ENCODE data around the gene ZNF423.
A peak's percentile ranks its signal among the peaks of the same experiment; 100 is the strongest.

The ZNF423 gene

GRCh38 chr16:49499869-49500610, 355.9 kb downstream of the ZNF423 start:
- DNase-seq, result no peak

GRCh38 chr16:49499414-49499785, 356.5 kb downstream of the ZNF423 start:
- DNase-seq, result no peak

DNA sequence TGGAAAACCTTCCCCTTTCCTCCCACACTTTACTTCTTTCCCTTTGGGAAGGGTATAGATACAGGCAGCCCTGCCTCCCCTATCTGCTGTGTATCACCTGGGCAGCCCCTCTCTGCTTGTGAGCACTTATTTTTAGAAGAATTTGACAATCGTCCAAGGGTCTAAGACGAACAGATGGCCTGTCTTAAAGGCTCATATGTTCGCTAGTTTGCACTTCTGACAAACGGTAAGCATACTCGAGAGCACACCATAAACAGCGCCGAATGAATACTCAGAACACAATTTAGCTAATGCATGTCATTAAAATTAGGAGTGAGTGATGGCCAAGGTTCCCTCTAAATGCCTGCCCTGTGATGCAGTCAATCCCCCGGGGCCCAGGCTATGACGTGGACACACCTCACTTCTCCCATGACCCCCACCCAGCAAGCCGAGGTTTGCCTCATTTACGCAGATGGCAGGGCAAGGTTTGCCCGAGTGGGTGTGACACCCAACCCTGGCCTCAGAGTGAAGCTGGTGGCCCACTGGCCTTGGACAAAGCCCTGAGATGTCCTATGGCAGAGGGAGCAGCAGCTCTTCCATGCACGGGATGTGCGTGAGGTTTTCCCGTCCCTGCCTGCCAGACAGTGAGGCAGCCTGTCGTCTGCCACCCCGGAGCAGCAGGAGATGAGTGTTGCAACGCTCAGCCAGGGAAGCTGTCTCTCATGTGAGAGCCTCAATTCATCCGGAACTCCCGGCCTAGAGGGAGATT, 357.1 kb downstream of the ZNF423 start:
- no peak for DNase-seq

DNA sequence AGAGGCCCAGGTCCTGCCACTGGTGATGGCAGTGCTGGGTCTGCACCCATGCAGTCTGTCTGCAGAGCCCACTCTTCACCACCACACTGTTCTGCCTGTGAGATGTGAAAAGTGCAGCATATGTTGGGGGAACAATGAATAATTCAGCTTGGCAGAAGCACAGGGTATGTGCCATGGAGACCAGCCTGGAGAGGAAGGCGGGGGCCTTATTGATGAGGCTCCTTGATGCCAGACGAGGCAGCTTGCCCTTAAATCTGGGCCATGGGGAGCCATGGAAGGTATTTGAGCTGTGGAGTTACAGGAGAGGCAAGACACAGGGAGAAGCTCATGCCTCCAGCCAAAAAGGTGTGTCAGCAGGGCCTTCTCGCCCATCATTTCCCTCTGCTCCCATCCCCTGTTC, 357.6 kb downstream of the ZNF423 start:
- no peak for DNase-seq

GRCh38 chr16:49497466-49497865, 358.4 kb downstream of the ZNF423 start:
- DNase-seq, result no peak

GRCh38 chr16:49496656-49497055, 359.3 kb downstream of the ZNF423 start:
- no peak for DNase-seq

GRCh38 chr16:49495596-49496355, 360.1 kb downstream of the ZNF423 start:
- no peak for DNase-seq

DNA sequence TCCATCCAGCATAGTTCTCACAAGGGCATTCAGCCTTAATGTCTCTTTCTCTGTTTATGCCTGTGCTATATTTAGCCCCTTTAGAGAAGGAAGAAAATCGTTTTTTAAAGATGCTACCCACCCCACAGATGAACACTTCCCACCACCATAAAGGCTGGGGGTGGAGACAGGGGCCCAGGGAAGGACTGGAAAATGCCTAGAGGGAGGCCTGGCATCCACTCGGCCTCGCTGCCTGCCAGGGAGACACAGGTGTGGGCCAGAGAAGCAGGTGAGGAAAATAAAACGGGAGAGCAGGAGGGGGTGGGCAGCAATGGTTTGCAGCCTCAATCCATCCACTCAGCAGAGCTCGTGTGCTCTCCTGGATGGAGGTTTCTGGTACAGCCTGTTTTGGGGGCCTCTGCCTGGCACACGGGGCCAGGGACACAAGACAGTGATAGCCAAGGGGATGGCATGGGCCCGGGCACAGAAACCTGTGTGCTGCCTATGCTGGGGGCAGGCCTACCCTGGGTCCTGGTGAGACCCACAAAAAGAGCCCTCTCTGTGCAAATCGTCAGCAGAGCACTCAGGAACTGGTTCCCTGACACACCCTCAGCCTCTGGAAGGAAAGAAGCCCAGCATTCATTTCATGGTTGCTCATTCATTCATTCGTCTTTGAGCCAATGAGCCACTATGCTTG, 360.9 kb downstream of the ZNF423 start:
- no peak for DNase-seq

DNA sequence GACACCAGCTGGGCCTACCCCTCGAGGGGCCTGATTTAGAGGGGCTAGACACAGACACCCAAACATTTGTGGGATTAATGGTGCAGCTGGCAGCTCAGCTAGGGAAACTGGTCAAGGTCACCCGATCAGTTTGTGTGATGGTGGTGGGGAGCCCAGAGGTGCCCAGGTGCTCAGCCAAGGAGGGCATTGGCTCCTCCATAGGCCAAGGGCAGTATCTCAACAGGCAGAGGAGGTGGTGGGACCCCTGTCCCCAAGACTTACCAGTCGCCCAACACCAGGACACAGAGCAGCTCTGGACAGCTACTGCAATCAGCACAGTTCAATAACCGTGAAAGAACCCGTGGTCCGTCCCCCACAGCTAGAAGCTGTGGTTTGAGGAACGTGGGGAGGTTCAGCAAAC, 361.4 kb downstream of the ZNF423 start:
- no peak for DNase-seq

DNA sequence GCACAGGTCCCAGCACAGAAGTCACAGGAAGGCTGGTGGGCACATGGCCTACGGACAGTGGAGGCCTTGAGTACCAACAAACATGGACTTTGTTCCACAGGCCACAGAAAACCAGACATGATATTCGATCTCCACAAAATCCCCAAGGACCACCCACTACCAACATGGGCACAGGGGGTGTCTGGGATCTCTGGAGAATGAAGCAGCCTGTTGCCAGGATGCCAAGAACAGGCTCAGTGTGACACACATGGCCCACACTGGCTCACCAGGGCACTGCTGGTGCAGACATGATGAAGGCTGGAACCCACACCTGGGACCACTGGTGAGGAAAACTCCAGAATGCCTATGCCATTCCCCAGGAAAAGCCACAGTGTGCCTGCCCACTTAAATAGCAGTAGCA, 362.1 kb downstream of the ZNF423 start:
- no peak for DNase-seq

DNA sequence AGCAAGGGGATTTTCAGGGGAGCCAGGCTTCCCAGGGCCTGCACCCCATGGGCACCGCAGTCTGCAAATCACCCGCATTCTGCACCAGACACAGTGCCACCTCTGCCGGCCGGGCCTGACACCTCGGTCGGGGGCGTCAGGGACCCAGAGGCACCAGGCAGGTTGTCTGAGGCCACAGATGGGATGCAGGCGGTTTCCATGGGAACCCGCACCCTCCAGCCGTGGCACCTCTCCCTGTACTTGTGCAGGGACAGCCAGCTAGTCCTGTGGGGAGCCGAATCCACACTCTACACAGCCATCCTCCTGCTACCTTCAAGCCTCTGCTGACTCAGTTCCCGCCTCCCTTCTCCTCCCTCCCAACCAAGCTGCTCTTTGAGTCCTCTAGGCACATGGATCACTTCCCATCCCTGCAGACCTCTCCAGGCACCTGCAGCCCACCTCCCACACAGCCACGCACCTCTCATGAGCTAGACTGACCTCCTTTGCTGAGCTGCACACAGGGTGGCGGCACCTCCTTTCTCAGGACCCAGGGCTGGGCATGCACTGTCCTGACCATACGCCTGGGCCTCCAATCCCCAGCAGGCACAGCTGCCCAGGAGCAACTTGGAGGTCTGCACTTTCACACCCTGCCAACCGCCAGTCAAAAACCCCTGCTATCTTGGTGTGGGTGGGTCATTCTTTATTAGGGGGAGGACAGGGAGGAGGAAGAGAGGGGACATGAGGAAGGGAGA, 362.9 kb downstream of the ZNF423 start:
- DNase-seq, result no peak

GRCh38 chr16:49491771-49492761, 363.8 kb downstream of the ZNF423 start:
- peak; percentile 49 for DNase-seq

DNA sequence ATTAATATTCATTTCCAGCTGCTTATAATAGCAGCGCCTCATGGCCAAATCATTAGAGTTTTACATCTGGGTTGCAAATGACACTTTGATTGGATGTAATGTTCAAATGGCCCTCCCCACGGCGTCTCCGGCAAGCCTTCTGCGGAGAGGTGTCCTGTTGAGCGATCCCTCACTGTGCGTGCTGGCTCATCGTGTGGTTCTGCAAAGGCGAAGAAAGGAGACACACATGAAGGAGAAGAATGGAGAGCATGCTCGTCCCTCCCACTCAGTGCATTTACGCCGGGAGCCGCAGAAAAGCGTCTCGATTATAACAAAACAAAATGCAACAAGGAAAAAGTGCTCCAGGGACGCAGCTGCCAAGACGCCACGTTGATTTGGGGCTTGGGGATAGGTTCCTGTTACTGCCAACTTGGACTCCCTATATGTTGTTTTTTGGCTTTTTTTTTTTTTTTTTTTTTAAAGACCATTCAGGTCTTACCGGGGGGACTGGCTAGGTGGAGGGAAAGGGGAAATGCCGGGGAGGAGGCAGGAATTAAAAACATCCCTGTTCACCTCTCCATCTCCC, 364.7 kb downstream of the ZNF423 start:
- DNase-seq, result no peak

GRCh38 chr16:49490321-49490705, 365.6 kb downstream of the ZNF423 start:
- no peak for DNase-seq

- DNase-seq, result no peak
Observed at GRCh38 chr16:49489686-49490320, 366.1 kb downstream of the ZNF423 start.

GRCh38 chr16:49488740-49489525, 367.0 kb downstream of the ZNF423 start:
- no peak for DNase-seq

- no peak for DNase-seq
Observed at GRCh38 chr16:49488336-49488735, 367.6 kb downstream of the ZNF423 start.

DNA sequence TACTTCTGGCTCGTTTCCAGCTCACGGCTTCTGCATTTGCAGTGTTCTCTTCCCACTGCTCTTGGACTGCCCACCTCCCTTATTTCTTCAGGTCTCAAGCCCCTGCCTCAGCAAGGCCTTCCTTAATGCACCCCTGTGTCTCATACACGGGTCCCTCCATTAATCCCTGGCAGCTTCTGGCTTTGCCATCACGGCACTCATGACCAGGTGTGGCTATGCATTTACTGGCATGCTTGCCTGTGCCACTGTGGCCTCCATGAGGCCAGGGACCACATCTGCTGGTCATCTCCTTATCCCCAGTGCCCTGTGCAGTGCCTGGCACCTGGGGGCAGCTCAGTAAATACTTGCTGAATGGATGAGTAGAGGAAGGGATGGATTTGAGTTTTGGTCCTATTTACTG, 368.2 kb downstream of the ZNF423 start:
- no peak for DNase-seq

DNA sequence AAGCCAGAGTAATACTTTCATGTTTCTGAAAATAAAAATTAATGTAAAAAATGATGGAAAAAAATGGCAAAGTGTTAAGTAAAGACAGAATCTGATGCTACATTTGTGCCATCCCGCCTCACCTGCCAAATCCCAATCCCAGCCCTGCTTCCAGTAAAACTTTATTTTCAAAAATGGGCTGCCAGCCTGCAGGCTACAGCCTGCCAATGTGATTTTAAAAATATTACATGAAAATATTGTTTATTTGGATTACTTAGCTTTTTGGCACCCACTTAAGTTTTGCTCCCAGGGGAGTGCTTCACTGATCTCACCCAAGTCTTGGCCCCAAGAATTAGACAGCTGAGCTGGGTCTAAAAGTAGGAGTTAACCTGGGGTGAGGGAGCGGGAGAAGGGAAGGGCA, 369.5 kb downstream of the ZNF423 start:
- DNase-seq, result no peak

DNA sequence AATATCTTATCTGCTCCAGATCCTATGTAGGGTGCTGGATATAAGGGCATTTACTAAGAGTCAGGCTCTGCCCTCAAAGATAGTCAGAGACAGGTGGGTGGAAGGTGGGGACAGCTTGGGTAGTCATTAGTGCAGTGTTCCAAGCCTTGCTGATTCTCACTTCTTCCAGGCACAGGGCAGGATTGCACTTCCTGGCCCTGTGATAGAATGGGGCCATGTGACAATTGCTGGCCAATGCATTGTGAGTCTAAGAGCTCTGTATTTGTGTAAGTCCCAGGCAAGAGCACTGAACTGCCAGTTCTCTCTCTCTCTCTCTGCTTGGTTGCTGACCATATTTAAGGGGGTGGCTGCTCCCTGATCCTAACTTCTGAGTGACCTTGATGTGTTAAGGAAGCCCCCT, 370.2 kb downstream of the ZNF423 start:
- DNase-seq, result no peak

All from activated naive CD4-positive, alpha-beta T cell treated with anti-CD3 and anti-CD28 coated beads, Interleukin-2, amount 50 U/mL, for 16 hours (primary cell).